ENCODE data around the gene MAP4K1. TPM values are rescaled to one million over a fixed set of nuclear protein-coding genes. Genes with fewer than 3 reads are reported as not detected.

Gene MAP4K1
- total and polyA plus RNA-seq, 2 of the 13 experiments (the other 11 are each of a cell fraction or from before 2014, with no cell fraction given), result 0.24 to 0.89 TPM

GRCh38 chr19:38618590-38619360 lies 1.0 kb upstream of the MAP4K1 start, which contains the start of gene EIF3K (continued):
- TF ChIP-seq ETS1 (CRISPR knock-in tag; IDR thresholded peaks at IDR 0.05) (no peak), ZNF503 (CRISPR knock-in tag; IDR thresholded peaks at IDR 0.05) (no peak), BRD4 (CRISPR knock-in tag; IDR thresholded peaks at IDR 0.05) (no peak), ZNF44 (CRISPR knock-in tag; IDR thresholded peaks at IDR 0.05) (no peak; the same call in 1 of the 2 replicates), PTBP1 (IDR thresholded peaks at IDR 0.05; ENCODE audit: low read depth, low read length, poor library complexity, severe bottlenecking) (no peak), ZNF350 (CRISPR knock-in tag; IDR thresholded peaks at IDR 0.05; ENCODE audit: borderline replicate concordance, low read depth) (peak; percentile 77; the same call in 1 of the 2 replicates), ZNF180 (CRISPR knock-in tag; IDR thresholded peaks at IDR 0.05; ENCODE audit: borderline replicate concordance, low read depth) (no peak), CREB3 (CRISPR knock-in tag; IDR thresholded peaks at IDR 0.05) (no peak), TRIM22 (IDR thresholded peaks at IDR 0.05) (no peak), KDM6A (CRISPR knock-in tag; IDR thresholded peaks at IDR 0.05; ENCODE audit: low read depth) (no peak), ZNF83 (CRISPR knock-in tag; IDR thresholded peaks at IDR 0.05; ENCODE audit: borderline replicate concordance) (no peak), ZNF207 (IDR thresholded peaks at IDR 0.05; ENCODE audit: borderline replicate concordance) (no peak), NFE2L1 (CRISPR knock-in tag; IDR thresholded peaks at IDR 0.05; ENCODE audit: borderline replicate concordance) (no peak), MTERF4 (CRISPR knock-in tag; IDR thresholded peaks at IDR 0.05) (no peak), RNF2 (conservative IDR thresholded peaks at IDR 0.05; ENCODE audit: low read depth) (peak; percentile 70), PHF8 (CRISPR knock-in tag; IDR thresholded peaks at IDR 0.05) (peak; percentile 94), CC2D1A (CRISPR knock-in tag; IDR thresholded peaks at IDR 0.05) (no peak), TBX3 (IDR thresholded peaks at IDR 0.05; ENCODE audit: borderline replicate concordance) (peak; percentile 33; the same call in 1 of the 2 replicates), ARNT2 (CRISPR knock-in tag; IDR thresholded peaks at IDR 0.05; ENCODE audit: low read depth) (peak; percentile 67), CEBPB (IDR thresholded peaks at IDR 0.05; ENCODE audit: borderline replicate concordance, low read depth, low read length) (no peak), KDM5A (IDR thresholded peaks at IDR 0.05; ENCODE audit: borderline replicate concordance, low read length) (peak; percentile 89)
- TF ChIP-seq, protein P1, sequence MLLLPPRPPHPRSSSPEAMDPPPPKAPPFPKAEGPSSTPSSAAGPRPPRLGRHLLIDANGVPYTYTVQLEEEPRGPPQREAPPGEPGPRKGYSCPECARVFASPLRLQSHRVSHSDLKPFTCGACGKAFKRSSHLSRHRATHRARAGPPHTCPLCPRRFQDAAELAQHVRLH (CRISPR knock-in tag; IDR thresholded peaks at IDR 0.05; ENCODE audit: borderline replicate concordance, low read depth), result 0 out of 2 replicates have a peak, but pooled peaks have one; percentile 21

Measured in HepG2 (cell line).